Activated effector memory CD4-positive, alpha-beta T cell treated with anti-CD3 and anti-CD28 coated beads, Interleukin-2, amount 50 U/mL, for 16 hours (primary cell): ENCODE data around the gene IGFBP7.

Experiments
- DNase-seq: peaks from one replicate; pipeline ENCODE4 v3.0.0-alpha.2; 2020

The IGFBP7 gene

DNA sequence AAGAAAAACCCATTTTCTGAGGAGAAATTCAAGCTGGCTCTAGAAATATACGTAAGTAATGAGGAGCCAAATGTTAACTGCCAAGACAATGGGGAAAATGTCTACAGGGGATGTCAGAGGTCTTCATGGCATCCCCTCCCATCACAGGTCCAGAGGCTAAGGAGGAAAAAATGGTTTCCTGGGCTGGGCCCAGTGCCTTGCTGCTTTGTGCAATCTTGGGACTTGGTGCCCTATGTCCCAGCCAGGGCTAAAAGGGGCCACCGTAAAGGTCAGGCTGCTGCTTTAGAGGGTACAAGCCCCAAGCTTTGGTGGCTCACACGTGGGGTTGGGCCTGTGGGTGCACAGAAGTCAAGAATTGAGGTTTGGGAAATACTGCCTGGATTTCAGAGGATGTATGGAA lies 17.2 kb upstream of the IGFBP7 start:
- no peak for DNase-seq

DNA sequence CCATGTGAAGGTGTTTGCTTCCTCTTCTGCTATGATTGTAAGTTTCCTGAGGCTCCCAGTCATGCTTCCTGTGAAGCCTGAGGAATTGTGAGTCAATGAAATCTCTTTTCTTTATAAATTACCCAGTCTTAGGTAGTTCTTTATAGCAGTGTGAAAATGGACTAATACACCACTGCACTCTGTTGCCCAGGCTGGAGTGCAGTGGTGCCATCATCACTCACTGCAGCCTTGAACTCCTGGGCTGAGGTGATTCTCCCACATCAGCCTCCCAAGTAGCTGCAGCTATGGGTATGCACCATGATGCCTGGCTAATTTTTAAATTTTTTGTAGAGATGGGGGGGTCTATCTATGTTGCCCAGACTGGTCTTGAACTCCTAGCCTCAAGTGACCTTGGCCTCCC lies 15.8 kb upstream of the IGFBP7 start:
- no peak for DNase-seq

- no peak for DNase-seq
Observed at GRCh38 chr4:57124145-57124544, 14.0 kb upstream of the IGFBP7 start.

DNA sequence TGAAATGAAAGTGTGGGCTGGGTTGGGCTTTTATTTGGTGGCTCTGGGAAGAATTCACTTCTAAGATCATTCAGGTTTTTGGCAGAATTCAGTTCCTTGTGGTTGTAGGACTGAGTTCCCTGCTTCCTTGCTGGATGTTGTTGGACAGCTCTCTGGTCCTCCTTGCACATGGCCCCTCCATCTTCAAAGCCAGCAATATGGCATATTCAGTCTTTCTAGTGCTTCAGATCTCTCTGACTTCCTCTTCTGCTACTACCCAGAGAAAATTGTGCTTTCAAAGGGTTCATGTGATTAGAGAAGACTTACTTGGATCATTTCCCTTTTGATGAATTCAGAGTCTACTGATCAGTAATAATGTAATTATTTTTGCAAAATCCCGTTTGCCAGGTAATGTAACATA lies 12.8 kb upstream of the IGFBP7 start:
- DNase-seq = no peak

DNA sequence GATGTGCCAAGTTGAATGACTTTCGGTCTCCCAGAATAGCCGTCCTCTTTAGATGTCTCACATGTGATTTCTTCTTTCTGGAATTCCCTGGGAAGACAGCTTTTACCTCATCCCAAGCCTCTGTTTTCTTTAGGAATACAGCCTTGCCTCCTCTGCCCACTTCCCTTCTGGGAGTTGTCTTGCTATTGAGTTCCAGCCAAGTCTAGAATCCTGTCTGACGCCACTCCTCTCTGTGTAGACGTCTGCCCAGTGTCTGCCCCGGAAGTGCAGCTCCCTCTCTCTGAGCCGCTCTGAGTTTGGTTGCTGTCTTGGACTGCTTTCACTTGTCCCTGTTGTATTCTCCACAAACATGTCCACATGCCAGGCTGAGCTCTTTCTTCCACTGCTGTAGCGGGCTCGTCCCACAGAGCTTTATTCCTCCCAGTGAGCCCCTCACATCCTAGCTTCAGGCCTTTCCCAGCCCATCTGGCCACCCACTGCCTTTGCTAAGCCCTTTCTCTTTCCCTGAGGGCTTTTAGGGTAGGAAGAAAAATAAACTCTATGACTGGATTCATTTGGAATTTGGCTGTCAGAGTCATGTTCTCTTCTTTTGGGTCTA lies 9.0 kb upstream of the IGFBP7 start:
- no peak for DNase-seq

GRCh38 chr4:57117491-57117890 lies 7.3 kb upstream of the IGFBP7 start:
- no peak for DNase-seq

DNA sequence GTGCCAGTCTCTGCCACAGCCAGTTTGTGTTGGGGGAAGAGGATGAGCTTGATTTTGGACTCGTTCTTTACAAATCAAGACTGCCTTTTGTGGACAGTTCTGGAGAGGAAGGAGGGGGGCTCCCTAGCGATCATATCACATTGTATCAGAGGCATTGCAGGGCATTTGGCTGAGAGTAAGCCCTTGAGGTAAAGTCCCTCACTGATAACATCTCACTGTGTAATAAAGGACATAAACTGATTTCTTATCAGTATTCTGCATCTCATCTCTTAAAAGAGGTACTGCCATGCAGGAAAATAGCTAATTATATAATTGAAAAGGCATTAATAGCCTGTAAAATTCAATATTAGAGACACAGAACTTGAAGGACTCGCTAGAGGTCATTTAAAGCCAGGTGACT lies 6.1 kb upstream of the IGFBP7 start:
- DNase-seq = no peak

- DNase-seq = no peak
Observed at GRCh38 chr4:57114973-57115372, 4.8 kb upstream of the IGFBP7 start.

- DNase-seq = no peak
Observed at GRCh38 chr4:57113870-57114269, 3.7 kb upstream of the IGFBP7 start.

DNA sequence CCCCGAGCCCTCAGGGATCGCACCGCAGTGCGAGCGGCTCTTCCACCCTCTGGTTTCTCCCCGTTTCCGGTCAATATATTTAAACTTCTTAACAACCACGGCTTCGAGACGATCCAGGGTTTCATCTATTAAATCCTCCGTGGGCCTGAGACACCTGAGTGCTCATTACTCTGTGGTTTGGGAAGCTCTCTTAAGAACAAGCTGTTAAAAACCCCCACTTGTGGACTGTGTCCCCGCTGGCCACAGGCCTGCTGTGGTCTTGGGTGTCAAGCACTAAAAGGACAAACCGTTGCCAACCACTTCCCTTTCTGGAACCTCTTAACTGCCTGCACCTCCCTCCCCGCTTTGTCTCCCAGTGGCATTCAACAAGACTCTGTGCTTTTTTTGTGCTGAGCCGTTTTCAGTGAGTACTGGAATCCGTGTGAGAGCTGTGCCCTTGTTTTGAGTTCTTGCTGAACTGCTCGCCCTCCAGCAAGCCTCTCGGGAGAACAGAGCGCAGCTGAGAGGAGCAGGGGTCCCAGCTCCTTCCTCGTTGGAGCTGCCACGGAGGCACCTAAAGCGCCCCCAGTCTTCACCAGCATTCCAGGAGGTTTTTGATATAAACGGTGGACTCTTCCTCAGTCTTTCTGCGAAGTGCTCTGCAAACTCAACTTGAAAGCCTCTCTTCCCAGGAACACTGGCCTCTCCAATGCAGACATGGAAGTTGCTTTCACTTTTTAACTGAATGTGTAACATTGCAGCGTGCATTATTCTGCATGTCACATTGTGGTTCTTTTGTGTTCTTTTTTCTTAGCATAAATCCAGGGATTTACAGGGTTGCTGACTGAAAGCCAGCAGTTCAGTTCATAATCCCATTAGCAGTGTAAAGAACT lies 691 bp upstream of the IGFBP7 start:
- DNase-seq = no peak

DNA sequence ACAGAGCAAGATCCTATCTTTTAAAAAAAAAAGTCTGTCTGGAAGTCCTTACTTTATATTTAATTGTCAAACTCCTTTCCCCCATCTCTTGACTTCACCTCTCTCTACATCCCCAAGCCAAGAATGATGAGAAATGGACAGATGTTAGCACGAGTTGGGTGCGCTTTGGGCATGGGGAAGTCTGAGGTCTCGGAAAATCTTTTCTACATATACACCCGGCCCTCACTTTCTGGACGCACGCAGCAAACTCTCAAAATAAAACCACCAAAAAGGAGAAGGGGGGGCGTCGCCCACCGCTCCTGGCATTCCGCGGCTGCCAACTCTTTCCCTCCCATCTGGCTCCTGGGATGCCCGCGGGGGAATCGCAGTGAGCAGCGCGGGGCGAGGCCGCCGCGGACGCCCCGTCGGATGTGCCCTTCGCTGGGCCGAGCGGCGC lies 756 bp downstream of the IGFBP7 start:
- DNase-seq = no peak

DNA sequence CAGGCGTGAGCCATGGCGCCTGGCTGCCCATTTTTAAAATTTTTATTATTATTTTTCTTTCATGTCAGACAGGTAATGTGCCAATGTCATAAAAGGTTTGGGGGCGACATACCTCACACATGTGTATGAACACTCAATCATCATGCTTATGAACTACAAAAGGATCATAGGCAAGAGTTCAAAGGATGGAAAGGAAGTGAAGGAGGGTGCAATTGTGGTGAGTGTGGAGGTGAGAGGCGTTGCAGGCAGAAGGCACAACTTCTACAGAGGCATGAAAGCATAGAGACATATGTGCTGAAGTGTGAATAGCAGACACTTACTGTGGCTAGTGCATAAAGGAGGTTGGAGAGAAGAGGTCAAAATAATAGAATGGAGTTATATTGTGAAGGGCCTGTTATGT lies 4.0 kb downstream of the IGFBP7 start:
- no peak for DNase-seq

DNA sequence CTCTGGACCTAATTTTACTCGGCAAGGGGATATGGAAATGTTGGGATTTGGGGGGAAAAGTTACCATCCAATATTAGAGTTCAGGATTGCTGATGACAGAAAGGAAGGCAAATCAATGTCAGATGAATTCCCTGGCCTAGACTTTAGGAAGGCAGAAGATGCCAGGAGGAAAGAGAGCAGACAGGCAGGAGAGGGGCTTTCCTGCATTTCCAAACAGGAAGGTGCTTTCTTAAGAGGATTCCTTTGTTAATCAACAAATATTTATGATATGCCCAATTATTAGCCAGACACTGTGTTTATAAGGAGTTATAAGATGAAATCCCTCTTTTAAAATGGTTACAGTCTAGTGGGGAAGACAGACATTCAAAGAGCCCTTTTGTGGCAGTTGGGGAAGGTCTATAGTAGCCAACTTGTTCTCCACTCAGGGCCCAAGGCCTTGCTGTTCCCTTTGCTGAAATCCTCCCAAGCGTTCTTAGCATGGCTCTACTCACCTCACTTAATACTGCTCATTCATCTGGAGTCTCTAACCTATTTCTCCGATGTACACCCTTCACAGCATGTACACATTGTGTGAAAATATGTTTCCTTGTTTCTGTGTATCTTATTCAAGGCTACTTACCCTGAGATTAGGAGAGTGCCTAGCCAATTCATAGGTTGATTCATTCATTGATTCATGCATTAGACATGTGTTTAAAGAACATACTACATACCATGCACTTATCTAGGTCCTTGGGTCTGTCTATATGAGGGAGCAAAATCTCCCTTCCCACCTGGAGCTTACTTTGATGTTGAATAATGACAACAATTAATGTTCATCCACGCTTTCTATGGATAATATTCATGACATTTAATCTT lies 5.3 kb downstream of the IGFBP7 start:
- no peak for DNase-seq

DNA sequence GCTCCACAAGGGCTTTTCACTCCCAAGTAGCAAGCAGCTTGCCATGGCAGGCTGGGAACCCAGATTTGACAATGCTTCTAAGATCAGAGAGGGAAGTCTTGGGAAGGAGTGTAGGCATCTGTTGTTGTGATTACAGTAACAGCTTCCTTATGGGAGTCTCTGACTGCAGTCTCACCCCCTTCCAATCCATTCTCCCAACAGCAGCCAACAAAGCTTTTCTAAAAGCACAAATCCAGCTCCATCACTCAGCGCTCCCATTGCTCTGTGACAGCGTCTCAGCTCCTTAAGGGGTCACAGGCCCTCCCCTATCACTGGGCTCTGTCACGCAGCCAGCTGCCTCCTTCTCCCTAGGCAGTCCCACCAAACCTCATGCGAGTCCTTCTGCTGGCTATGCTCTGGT lies 7.1 kb downstream of the IGFBP7 start:
- no peak for DNase-seq

DNA sequence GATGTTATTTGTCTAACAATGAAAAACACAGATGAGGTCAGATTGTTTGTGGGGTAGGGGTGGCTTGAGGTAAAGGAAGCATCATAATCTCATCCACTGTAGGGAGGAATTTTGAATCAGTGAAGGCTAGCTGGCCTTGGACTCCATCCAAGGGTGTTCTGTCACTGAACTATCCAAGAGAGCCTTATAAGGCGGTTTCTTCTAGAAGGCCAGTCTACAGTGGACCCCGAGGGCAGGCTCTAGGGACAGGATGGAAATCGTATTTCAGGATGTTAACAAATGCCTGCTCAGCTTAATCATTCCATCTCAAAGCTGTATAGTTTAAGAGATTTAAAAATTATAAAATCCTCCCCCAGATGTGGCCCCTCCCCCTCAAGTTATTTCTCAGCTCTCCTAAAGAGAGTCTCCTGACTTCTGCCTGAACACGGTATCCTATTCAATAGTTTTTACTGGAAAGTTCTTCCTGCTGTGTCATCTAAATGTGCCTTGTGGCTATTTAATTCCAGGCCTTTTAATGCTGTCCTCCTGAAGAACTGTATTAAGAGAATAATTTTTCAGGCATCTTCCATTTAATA lies 8.0 kb downstream of the IGFBP7 start:
- no peak for DNase-seq

DNA sequence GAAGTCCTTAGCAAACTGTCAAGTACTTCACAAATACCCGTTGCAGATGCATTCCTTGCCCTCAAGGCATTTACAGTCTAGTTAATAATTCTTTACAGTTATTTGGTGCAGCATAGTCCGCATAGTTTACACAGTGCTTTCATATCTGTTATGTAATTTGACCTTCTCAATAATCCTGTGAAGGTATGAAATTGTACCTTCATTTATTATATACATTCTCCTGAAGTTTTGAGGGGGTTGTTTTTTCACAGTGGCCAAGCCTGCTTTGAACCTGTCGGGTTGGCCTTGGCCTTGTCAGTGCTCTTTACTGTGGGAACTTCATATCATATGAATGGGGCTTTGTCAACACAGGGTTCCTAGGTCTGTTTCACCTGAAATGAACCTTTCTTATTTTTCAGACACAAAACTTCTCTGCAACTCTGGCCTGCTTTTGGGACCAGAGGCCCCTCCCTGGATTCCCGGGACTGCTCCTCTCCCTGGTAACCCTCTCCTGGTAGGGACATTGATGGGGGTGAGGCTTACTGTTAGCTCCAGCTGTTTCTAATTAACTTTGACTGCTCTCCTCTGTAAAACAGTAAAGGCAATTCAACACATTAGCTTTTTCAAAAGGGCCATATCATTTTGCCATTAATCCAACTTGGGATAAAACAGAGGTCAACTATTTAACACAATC lies 9.1 kb downstream of the IGFBP7 start:
- no peak for DNase-seq

- DNase-seq = no peak
Observed at GRCh38 chr4:57099363-57099762, 10.8 kb downstream of the IGFBP7 start.

GRCh38 chr4:57098941-57099340 lies 11.2 kb downstream of the IGFBP7 start:
- DNase-seq = no peak

DNA sequence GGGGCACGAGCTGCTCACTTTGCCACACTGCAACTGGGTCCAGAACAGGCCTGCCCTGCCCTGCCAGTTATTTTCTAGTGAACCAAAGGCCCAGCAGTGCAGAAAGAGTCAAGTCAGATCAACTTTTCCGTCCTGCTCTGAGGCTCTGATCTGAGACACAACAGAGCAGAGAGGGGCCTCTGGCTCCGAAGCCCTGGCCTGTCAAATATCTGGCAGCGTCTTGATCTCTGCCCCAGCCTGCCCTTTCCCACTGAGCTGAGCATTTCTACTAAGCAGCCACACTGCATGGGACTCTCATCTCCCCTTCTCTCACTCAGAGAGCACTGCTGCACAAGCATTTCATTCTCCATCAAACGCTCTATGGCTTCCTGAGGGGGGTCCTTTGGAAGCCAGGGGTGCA lies 11.8 kb downstream of the IGFBP7 start:
- DNase-seq = no peak

DNA sequence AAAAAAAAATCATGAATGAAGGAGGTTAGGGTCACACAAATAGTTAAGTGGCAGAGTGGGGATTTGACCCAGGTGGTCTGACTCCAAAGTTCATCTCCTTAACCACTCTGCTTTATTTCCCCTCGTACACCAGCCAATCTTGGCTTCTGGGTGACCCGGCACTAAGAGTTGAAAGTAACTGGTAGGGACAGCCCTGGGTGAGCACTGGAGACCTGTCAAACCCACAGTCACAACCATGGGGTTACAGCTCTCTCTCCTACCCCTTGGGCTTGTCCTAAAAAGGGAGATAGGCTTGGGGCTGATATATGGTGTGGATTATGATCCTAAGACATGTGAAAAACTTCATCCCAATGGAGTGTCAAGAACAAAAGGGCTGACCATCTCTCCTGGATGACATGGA lies 12.5 kb downstream of the IGFBP7 start:
- DNase-seq = no peak

DNA sequence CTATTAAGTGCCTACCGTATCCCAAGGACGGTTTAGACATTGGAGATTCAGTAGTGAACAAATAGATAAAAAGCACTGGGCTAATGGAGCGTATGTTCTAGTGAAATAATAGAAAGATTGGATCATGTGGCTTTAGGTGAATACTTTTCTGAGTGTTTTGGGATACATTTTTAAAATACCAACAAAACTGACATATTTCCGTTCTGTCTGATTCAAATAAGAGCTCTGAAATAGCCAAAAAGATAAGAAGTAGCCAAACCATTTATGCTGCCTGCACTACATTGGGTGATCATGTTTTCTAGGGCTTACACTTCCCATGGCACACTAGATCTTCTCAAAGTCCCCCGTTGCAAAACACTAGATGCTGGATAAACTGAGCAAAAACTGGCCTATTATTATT lies 14.2 kb downstream of the IGFBP7 start:
- DNase-seq = no peak

DNA sequence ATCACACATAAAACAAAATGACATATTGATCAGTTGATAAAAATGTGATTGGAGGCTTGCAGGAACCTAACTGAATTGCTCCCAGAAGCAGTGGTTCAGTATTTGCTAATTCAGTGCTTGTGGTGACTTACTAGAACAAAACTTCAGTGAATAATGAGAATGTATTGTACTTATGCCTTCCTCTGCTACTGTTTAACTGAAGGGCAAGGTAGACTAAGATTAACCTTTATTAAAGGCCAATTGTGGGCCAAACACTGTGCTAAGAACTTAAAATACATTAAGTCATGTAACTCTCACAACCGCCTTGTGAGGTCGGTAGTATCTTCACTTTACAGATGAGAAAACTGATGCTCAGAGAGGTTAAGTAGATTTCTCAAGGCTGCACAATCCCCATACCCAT lies 14.9 kb downstream of the IGFBP7 start:
- DNase-seq = no peak

- no peak for DNase-seq
Observed at GRCh38 chr4:57094832-57095223, 15.4 kb downstream of the IGFBP7 start.
